Measurements from ENCODE around the gene MED27.

Gene MED27

DNA sequence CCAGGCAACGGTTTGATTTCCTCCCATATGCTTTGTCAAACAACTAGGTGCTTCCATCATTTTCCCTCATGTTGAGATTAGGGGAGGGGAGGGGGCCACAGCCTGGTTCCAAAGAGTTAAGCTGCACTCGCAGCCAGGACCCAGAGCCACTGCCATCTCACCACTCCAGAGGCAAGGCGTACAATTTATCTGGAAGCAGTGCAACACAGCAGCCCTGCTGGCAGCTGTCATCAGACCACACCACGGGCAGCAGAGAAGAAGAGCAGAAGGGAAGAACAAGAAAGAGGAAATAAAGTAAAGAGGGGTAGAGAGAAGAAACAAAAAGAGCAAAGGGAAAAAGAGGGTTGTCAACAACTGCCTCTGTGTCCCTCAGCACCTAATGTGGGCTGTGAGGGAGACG is 38.9 kb downstream of the MED27 start:
- DNase-seq = no peak

DNA sequence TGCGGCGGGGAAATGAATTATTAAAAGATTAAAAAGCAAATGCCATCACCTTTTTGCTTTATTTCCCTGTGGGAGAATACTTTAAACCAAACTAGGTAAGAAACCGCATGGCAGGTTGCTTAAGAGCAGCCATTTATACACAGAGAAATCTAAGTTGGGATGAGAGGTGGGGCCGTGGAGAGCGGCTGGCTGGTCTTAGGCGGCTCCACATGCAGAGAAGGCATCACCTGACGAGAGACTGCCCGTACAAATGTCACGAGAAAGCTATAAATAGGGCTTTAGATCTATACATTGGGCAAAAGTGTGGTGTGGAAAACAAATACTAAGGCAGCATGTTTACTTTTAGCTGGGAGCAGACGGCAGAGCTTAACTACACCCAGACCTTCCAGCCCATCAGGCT is 39.4 kb downstream of the MED27 start:
- no peak for DNase-seq

DNA sequence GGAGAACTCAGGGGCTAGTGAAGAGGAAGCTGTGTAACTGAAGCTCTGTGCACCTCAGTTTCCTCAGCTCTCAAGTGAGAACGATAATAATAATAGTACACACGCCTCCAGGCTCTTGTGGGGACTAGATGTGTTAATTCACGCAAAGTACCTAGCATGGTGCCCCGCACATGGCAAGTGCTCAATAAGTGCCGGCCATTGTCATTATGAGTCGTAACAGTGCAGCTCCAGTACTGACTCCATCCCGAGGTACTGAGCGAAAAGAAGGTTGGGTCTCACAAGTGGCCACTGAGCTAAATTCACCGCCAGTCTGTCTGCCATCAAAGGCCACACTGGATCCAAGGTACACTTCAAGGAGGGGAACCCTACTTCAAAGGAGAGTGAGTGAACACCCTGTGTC is 40.4 kb downstream of the MED27 start:
- no peak for DNase-seq

DNA sequence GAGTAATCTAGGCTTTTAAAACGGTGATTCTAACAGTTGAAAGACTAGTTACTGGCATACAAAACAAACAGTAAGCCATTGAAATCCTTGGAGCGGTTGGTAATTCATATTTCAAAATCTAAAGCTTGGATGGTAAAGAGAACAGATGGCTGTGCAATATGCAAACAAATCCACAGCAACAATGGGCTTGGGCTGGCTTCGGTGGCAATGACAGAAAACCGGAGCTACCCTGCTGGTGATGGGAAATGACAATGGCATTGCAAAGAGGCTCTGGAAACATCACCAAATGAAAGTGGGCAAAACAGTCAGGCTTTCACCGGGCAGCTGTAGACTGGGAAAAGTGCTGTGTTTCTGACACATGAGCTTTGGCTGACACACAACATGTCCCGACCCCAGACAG is 42.2 kb downstream of the MED27 start:
- no peak for DNase-seq

DNA sequence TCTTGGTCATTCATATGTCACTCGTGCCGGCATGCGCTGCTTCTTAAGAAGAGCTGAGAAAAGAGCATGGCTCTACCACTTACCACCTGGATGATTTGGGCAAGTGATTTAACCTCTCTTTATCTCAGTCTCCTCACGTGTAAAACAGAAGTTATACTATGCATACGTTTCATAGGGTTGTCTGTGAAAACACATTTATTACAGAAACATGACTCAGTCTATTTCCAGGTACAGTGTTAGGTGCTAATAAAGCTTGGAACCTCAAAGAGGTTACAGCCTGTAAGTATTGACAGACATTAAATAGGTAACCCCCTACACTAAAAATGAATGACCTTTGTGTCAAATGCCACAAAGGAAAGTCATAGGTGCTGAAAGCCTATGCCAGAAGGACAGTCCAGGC is 43.1 kb downstream of the MED27 start:
- no peak for DNase-seq

DNA sequence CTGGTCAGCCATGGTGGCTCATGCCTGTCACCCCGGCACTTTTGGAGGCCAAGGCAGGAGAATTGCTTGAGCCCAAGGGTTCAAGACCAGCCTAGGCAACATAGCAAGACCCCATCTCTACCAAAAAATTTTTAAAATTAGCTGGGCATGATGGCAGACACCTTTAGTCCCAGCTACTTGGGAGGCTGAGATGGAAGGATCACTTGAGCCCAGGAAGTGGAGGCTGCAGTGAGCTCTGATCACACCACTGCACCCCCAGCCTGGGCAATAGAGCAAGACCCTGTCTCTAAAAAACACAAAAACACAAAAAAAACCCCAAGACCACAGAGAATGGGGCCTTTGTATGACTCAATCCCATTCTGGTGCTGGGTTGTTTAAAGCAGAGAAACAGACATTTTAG is 44.0 kb downstream of the MED27 start:
- no peak for DNase-seq

DNA sequence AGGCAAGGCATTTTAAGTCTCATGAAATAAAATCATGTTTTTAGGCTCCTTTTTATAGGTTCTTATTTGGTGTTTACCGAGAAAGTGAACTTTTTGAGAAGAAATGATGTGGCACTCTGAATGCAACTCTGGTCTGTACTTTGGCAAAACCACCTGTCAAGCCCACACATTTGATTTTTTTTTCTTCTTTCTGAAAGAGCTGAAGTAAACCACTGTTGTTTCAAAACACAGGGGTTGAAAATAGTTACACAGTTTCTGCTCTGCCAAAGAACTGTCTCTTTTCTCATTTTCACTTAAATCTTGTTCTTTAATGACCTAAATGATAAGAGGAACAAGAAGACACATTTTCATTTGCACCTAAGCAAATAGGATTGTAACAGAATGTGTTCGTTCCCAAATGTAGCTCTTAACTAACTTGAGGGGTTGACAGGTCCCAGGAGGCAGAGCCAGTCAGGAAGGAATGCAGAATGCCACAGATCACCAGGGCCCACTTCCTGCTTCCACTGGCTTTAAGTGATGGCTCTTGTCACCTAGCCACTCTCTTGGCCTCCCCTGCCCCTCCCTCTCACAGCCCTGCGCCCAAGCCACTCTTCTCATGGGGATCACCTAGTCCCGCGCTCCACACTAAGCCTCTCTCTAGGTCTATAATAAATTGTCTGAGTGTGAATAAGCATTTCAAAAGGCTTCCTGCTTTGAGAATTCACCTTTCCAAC is 47.3 kb downstream of the MED27 start:
- DNase-seq = no peak

DNA sequence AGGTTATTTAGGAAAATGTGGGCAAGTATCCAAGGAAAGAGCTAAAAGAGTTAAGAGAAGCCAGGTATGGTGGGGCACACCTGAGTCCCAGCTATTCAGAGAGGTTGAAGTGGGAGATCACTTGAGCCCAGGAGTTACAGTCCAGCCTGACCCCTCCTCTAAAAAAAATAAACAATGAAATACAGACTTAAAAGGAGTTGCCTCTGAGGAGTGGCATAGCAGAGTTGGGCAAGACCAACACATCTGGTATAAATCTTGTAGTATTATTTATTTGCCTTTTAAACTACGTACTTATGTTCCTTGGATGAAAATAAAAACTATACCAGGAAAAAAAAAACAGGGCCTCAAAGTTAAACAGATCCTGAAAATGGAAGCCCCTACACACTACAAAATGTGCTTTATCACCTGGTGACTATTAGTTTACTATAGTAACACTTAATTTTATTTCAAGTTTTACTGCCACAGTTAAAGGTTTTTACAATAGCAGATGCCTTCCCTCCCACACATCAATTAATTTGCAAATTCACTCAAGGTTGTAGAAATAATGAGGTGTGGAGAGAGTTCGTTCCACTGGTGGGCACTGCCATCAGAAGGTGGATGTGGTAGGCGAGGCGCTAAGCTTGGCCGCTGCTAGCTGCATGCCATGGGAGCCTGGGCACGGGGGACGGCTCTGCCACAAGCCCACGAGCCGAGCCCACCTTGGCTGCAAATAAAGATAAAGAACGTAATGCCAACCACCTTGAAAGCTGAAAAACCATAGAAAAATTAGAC is 48.0 kb downstream of the MED27 start:
- DNase-seq = no peak

DNA sequence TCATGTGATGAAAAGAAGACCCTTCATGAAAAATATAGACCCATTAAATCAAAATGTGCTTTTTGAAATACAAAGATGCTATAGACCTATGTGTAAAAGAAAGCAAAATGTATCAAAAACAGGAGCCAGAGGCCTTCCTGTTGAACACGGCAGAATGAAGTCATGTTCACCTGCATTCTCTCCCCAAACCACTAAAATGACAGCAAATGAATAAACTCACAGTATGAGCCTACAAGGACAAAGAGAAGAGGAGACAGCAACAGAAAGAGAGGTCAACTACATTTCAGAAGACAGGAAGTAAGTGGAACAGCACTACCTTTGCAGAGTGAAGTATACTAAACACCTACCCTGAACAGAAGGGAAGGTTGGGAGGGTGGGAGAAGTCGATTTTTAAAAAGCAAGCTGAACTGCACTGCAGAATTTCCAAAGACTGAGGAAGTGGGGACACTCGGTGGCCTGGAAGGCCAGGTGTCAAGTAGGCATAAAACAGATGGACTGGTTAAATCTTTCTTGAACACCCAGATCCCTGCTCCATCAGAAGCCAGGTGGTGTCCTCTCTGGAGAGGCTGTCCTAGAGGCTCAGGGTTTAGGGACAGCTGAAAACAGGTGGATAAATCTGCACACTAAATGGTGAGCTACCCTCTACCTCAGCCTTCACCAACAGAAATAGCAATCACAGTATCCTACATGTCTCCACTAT is 48.9 kb downstream of the MED27 start:
- no peak for DNase-seq

DNA sequence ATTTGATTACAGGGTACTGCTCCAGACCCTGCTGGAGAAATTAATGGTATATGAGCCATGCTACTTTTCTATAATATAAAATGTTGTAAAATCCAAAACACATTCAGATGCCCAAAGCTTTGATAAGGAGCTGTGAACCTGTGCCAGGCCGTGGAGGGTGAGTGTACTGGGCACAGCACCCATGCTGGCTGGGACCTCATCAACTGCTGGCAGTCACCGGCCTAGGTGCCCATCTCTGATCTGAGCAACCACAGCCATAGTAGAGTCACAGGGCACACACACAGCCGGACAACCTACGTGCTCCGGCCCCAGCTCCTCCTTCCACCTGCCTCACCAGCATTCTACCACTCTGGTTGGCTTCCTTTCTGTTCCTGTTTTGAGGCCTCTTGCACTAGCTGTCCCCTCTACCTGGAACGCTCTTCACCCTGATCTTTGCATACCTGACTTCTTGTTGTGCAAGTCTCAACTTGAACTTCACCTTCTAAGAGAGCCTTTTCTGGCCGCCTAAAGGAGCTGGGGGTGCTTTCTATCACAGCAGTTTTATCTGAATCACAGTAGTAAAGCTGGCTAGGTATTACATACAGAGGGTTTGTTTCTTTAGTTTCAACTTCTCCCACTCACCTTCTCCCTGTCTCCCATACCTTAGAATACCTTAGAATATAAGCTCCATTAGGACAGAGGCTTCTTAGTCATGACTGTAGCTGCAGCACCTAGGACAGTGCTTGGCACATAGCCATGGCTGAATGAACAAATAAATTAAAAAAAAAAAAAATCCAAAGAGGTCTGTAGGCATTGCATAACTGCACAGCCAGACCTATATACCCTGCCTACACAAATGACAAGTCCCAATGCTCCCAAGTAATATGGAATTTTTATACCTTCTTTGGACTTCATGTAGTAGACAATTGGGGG is 51.7 kb downstream of the MED27 start:
- no peak for DNase-seq

DNA sequence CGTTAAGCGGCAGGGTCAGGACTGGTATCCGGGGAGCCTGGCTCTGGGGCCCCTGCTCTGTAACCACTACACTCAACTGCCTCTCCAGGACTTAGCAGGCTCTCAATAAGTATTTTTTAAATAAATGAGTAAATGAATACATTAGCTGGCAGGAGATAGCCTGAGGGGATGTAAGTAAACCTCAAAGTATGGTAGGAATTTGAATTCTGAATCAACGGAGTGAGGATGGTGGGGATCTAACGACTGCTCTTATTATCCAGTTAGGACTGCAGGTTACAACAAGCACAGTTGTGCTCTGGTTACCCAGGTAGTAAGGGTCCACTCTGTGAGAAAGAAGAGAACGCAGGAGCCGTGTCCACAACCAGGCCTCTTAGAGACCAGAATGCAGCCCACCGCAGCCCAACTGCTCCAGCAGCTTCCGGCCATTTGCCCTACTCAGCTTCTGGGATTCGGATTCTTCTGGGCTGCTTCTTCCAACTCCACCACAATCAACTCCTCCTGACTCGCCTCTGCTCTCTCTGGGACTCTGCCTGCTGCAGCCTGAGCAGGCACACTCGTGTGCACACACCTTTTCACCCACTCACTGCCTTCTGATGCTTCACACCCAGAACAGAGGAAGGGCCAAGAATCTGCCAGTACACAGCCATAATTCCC is 52.6 kb downstream of the MED27 start:
- no peak for DNase-seq

DNA sequence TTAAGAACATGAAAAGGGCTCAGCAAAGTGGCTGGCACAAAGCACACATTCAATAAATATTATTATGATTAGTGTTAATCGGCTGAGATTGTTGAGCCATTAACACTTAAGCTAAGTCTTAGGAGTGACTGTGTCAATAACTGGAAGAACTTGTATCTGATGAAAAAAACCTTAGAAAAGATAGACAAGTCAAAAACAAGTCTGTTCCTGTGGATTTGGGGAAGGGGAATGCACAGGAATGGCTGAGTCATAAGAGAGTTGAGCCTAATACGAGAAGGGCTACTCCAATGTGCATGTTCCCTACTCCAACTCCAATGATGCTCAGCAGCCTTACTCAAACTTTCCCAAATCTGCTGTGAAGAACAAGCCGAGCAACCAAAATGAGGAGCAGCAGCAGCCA is 53.9 kb downstream of the MED27 start:
- DNase-seq = no peak

DNA sequence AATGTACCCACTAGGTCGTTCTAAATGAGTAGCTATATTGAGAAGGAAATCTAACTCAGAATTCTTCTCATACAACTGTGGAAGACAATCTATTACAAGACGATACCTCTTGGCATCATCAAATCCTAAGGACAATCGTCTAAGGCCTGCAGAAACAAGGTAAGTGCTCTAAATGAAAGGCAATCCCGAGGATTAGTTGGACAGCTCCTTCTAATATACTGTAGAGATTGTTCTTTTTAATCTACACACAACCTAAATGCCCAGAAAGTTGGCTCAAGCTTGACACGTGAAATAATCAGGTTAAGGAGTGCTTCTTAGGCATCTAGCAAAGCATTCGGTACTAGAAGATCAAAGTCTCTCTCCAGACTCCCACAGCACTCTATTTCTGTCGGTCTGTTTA is 55.1 kb downstream of the MED27 start:
- DNase-seq = no peak

DNA sequence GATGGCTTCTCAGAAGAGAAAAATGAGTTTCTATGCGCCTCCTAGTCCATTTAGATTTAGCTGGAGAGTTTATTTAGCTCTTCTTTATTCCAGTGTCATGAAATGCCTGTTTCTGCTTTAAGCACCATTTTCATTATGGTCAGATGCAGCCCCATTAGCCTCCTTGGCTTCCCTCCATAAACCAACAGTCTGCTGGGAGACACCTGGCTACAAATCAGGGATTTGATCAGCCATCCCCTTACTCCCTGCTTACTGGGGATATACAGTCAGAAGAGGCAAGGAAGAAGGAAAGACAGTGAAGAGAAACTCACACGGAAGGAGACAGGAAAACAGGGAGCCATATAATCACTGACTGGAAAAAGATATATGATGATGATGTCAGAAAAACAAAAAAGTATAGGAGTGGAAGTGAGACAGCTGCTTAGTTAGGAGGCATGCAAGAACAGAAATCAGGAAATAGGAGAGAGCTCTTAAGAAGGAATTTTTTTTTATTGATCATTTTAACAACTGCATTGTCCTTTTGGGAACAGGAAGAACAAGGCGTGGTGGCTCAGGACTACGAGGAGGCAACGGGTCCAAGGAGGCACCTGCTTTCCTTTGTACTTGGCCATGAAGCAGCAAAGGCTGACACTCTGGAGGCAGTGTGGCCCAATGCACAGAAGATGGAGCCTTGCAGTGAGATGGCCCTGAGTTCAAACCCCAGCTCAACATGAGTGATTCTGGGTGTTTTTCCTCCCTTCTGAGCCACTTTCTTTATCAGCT is 56.1 kb downstream of the MED27 start:
- DNase-seq = no peak

DNA sequence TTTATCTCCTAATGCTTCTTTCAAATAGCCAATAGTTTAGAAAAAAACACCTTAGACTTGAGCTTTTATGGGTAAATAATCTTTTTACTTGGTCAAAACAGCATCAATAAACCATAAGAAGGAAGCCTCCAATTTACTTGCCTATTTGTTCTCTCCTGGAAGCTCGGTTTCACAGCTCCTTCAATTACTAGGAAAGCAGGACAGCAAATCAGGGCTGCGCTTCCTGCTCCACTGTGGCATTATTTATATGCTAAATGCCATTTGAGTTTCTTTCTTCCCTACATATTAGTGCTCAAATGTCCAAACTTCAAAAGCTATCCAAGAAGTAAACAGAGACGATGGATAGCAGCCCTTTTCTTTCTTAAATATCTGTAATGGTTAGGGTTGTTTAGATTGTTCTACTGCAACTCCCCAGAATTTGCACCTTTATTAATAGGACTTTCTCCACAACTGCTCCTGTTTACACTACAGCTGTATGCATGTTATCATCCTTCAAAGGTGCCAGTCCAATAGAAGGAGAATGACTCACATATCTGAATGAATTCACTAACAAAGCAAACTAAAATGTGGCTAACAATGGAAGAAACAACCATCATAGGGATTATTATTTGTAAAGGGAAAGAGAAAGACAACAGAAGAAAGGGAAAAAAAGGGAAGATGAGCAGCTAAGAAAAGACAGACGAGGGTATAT is 58.7 kb downstream of the MED27 start:
- no peak for DNase-seq

DNA sequence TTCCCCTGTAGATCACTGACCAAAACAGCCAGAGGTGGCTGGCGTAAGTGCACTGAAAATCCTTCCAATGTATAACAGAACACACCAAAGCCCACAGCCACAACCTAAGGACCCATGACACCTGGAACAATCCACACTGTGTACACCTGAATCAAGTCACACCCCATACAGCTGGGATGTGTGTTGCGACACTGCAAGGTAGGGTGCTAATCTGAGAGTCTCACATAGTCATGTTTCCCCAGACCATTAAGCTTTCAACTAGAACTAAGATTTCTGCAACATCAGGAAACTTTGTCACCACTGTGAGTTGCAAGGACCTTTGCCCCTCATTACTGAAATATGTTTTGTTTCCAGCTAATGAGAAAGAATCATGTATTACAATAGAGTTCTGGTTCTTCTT is 59.4 kb downstream of the MED27 start:
- no peak for DNase-seq

DNA sequence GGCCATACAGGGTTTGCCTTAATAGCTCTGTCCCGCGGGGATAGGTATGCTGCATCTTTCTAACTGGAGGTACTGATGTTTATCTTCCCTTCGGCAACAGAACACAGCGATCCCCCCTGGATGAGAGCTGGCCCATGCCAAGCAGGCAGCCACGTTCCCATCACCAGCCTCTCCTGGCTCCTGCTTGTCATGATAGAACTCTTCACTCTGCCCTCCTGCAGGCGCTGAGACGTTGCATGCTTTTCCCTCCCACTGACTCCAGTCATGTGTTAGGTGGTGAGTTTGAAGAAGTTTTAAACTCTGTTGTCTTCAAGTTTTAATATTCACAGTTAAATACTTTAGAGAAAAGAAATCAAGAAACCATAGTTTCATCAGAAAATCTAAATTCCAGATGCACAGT is 60.0 kb downstream of the MED27 start:
- DNase-seq = no peak

DNA sequence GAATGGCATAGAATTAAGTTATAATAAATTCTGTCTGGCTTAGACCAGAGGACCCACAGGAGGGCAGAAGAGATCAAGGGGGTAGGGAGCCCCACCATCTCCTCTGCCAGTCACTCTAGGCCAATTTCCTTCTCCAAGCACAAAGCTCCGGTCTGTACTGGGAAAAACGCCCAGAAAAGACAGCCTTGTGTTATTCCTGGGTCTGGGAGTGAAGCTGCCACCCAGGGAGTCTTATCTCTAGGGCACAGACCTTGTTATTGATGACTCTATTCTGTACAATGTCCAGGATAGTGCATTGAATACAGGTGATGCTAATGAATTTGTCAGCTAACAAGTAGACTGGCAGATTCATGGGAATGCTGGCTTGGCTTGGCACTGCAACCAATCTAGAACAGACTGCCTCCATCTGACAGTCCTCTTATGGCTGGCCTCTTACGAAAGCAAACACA is 60.7 kb downstream of the MED27 start:
- DNase-seq = no peak

DNA sequence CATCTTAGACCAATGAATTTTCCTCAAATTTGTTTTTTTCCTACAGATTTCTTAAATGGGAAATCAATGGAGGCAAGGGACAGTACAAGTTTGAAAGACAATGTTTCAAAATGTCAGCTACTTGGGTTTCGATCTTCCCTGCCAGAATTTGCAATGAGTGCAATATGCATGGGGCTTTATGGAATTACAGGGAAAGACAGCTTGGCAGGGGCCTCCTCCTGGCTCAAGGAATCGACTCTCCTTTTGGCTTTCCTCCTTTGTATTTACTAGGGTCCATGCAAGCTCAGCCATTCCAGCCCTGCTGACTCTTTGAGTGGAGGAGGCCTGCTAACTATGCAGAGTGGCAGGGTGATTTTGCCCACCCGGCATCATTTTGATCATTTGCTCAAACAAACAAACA is 63.2 kb downstream of the MED27 start:
- DNase-seq = no peak

DNA sequence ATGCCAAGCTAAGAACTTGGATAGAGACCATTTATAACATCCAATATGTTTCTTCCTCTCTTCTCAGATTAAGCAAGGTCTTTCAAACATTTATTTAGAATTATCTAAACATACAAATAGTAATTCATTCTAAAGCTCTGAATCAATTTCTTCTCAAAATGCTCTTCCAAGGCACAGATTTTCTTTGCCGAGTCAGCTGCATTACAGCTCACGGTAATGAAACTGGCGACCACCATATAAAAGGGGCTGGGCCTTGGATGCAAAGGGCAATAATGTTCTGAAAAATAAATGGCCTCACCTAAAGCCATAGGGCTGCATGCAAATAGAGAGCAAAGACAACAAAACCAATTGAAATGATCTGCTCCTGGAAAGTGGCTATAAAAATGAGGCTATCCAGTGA is 63.8 kb downstream of the MED27 start:
- DNase-seq = no peak

DNA sequence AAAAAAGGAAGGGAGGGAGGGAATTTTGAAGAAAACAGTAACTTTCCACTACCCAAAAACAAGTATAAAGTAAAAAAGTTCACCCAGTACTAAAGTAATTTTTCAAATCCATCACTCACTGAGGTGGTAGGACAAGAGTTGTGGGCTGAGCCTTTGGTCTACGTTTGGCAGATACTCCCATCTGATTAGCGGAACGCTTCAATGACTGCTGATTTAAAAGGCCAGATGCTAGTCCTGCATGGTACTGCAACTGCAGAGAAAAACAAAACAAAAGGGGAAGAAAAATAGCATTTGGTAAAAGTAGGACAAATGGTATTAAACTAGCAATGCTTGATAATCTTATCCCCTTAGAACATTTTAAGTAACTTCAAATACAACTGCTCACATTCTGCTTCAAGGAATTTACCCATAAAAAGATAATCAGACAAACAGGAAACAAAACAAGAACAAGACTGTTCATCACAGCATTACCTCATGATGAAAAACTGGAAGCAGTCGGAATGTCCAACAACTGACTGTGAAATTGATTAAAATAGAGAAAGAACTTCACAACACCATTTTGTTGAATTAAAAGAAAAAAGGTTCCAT is 65.4 kb downstream of the MED27 start:
- no peak for DNase-seq
